ENCODE results near the gene JTB. TPM values are rescaled to one million over a fixed set of nuclear protein-coding genes. Genes with fewer than 3 reads are reported as not detected.

JTB gene
- total and polyA plus RNA-seq, 9 of the 15 experiments (the other 6 are each of a cell fraction or from before 2014, with no cell fraction given): 24.7 to 308 (median 151) TPM

DNA sequence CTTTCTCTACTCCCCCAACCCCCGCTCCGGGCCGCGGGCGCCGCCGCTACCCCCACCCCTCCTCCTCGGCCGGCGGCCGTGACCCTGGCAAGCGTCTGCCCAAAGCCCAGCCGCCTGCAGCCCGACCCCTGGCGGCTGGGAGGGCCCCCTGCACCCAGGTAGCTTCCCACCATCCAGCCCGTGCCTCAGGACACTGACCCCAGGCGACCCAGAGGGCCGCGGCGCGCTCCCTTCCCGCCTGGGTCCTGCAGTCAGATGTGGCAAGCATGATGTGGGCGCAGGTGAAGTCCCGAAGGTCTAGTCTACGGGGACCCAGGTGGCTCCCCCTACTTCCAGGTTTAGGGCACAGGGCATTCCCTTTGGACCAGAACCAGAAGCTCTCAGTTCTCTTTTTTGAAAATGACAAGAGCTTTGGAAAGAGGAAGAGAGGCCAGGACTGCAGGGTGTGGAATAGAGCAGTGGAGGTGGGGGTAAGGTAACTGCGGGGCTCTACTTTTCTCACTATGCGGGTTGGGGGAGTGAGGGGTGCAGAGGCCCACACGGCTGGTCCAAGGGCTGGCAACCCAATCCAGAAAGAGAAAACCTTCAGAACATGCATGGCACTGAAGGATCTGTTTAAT lies 30.7 kb downstream of the JTB start, which contains the start of gene DENND4B (continued):
- no peak for TF ChIP-seq ZNF12 (CRISPR knock-in tag; IDR thresholded peaks at IDR 0.05)
- TF ChIP-seq MAZ (CRISPR knock-in tag; conservative IDR thresholded peaks at IDR 0.05 in 1 of 2, IDR thresholded peaks at IDR 0.05 in 1 of 2): peak in 1 of 2 experiments; percentile 82; a peak in 3 of 4 replicates
- TF ChIP-seq TAF1 (IDR thresholded peaks at IDR 0.05; ENCODE audit: control insufficient read depth, extremely low read depth, insufficient read depth, low read length, severe bottlenecking): peak; percentile 81
- TF ChIP-seq CTCFL (IDR thresholded peaks at IDR 0.05; ENCODE audit: borderline replicate concordance, insufficient read depth, low read depth, low read length, poor library complexity, severe bottlenecking): peak; percentile 98
- TF ChIP-seq RAD21 (CRISPR knock-in tag; conservative IDR thresholded peaks at IDR 0.05 in 1 of 2, IDR thresholded peaks at IDR 0.05 in 1 of 2): peak; percentile 44 to 57; a peak in 3 of 4 replicates
- no peak for TF ChIP-seq CC2D1A (IDR thresholded peaks at IDR 0.05)
- TF ChIP-seq BHLHE40 (IDR thresholded peaks at IDR 0.05; ENCODE audit: low read length): peak; percentile 78
- no peak for TF ChIP-seq NR2C2 (CRISPR knock-in tag; IDR thresholded peaks at IDR 0.05)
- TF ChIP-seq NR2C2 (tag; IDR thresholded peaks at IDR 0.05): peak; percentile 95
- TF ChIP-seq MTA3 (IDR thresholded peaks at IDR 0.05; ENCODE audit: borderline replicate concordance): peak; percentile 26; the same call in 1 of the 2 replicates
- TF ChIP-seq, protein P1, sequence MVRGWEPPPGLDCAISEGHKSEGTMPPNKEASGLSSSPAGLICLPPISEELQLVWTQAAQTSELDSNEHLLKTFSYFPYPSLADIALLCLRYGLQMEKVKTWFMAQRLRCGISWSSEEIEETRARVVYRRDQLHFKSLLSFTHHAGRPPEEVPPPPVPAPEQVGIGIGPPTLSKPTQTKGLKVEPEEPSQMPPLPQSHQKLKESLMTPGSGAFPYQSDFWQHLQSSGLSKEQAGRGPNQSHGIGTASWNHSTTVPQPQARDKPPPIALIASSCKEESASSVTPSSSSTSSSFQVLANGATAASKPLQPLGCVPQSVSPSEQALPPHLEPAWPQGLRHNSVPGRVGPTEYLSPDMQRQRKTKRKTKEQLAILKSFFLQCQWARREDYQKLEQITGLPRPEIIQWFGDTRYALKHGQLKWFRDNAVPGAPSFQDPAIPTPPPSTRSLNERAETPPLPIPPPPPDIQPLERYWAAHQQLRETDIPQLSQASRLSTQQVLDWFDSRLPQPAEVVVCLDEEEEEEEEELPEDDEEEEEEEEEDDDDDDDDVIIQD (CRISPR knock-in tag; IDR thresholded peaks at IDR 0.05): no peak
- no peak for TF ChIP-seq RFX1 (IDR thresholded peaks at IDR 0.05)
- TF ChIP-seq JUND (IDR thresholded peaks at IDR 0.05; ENCODE audit: borderline replicate concordance, low read depth, low read length): 0 out of 2 replicates have a peak, but pooled peaks have one; percentile 36
- no peak; the same call in 2 of the 3 replicates for TF ChIP-seq JUND (tag; IDR thresholded peaks at IDR 0.05; ENCODE audit: borderline replicate concordance, low read depth, low read length)
- TF ChIP-seq ESRRA (IDR thresholded peaks at IDR 0.05; ENCODE audit: borderline replicate concordance, low read depth): peak; percentile 37; the same call in 1 of the 2 replicates
- TF ChIP-seq, protein P2, sequence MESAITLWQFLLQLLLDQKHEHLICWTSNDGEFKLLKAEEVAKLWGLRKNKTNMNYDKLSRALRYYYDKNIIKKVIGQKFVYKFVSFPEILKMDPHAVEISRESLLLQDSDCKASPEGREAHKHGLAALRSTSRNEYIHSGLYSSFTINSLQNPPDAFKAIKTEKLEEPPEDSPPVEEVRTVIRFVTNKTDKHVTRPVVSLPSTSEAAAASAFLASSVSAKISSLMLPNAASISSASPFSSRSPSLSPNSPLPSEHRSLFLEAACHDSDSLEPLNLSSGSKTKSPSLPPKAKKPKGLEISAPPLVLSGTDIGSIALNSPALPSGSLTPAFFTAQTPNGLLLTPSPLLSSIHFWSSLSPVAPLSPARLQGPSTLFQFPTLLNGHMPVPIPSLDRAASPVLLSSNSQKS (CRISPR knock-in tag; IDR thresholded peaks at IDR 0.05): no peak
- TF ChIP-seq ZNF347 (CRISPR knock-in tag; IDR thresholded peaks at IDR 0.05; ENCODE audit: low read depth): no peak
- 0 out of 2 replicates have a peak, but pooled peaks have one; percentile 47 for TF ChIP-seq CREM (IDR thresholded peaks at IDR 0.05; ENCODE audit: low read depth)
- no peak for TF ChIP-seq PRPF4 (IDR thresholded peaks at IDR 0.05; ENCODE audit: insufficient read depth, low read depth, low read length, poor library complexity, severe bottlenecking)
- TF ChIP-seq, protein P3, sequence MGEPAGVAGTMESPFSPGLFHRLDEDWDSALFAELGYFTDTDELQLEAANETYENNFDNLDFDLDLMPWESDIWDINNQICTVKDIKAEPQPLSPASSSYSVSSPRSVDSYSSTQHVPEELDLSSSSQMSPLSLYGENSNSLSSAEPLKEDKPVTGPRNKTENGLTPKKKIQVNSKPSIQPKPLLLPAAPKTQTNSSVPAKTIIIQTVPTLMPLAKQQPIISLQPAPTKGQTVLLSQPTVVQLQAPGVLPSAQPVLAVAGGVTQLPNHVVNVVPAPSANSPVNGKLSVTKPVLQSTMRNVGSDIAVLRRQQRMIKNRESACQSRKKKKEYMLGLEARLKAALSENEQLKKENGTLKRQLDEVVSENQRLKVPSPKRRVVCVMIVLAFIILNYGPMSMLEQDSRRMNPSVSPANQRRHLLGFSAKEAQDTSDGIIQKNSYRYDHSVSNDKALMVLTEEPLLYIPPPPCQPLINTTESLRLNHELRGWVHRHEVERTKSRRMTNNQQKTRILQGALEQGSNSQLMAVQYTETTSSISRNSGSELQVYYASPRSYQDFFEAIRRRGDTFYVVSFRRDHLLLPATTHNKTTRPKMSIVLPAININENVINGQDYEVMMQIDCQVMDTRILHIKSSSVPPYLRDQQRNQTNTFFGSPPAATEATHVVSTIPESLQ (CRISPR knock-in tag; IDR thresholded peaks at IDR 0.05): no peak
- no peak for TF ChIP-seq ZNF445 (CRISPR knock-in tag; IDR thresholded peaks at IDR 0.05; ENCODE audit: low read depth)
